GM21717 (cell line): ENCODE results near the gene PRAMEF27.
"Not testable (repeated sequence)": the region's sequence is repeated elsewhere in the genome, so short reads cannot be mapped to it uniquely, and the experiment has no call there.

Experiments used
- ATAC-seq: cut with Tn5 transposase; IDR thresholded peaks from one replicate; pipeline ENCODE4 v1.9.1; 2021; ENCODE audit warnings: mild to moderate bottlenecking, moderate library complexity; ENCODE audit not compliant: unreplicated experiment

Gene PRAMEF27

GRCh38 chr1:13056475-13056874 lies at the start of gene PRAMEF27:
Gene PRAMEF27, minus strand, starts transcription at chr1:13056575. Its CDS starts 2,916 bp downstream, at chr1:13053659.
- not testable (repeated sequence) for ATAC-seq

- not testable (repeated sequence) for ATAC-seq
Observed at GRCh38 chr1:13070474-13070873, 14.1 kb upstream of the PRAMEF27 start, which contains the start of gene PRAMEF25. Gene PRAMEF25, plus strand, starts transcription at chr1:13070774. Its CDS starts 2,920 bp downstream, at chr1:13073694.

- not testable (repeated sequence) for ATAC-seq
Observed at GRCh38 chr1:13019846-13020245, 36.5 kb downstream of the PRAMEF27 start.

GRCh38 chr1:13011932-13012331 lies 44.4 kb downstream of the PRAMEF27 start:
- not testable (repeated sequence) for ATAC-seq

GRCh38 chr1:13009348-13009747 lies 47.0 kb downstream of the PRAMEF27 start:
- not testable (repeated sequence) for ATAC-seq

- ATAC-seq: not testable (repeated sequence)
Observed at GRCh38 chr1:13005732-13006131, 50.6 kb downstream of the PRAMEF27 start.
